AG04450 (cell line): Measurements from ENCODE around the gene SHC3. TPM values are rescaled to one million over a fixed set of nuclear protein-coding genes. Genes with fewer than 3 reads are reported as not detected.
"Not testable (repeated sequence)": the region's sequence is repeated elsewhere in the genome, so short reads cannot be mapped to it uniquely, and the experiment has no call there.

Source experiments
- CTCF ChIA-PET: fragments of 300-600, 350-600 bp; formaldehyde crosslinking; extraction: SDS; loops from one replicate; lab custom pipeline; 2022; ENCODE audit warnings: antibody characterized with exemption, inconsistent platforms; lab: Charles Lee
- POLR2A ChIA-PET: fragments of 350-600 bp; formaldehyde crosslinking; extraction: SDS; loops from one replicate; lab custom pipeline; 2021; ENCODE audit warnings: antibody characterized with exemption, inconsistent platforms; lab: Yijun Ruan, JAX
- DNase-seq: peaks from one replicate; pipeline ENCODE4 v3.0.0-alpha.2; 2011; ENCODE audit warnings: low read depth, low spot score
- H3K27ac ChIP-seq: one replicate; pipeline ENCODE4 v1.5.1; 2012; ENCODE audit warnings: low read depth, low read length, control low read depth
- H3K27me3 ChIP-seq: one replicate; pipeline ENCODE4 v1.6.0; 2012; ENCODE audit warnings: low read length; ENCODE audit not compliant: control insufficient read depth, insufficient read depth
- H3K4me3 ChIP-seq: 2 replicates; pipeline ENCODE4 v1.5.1; 2011; ENCODE audit warnings: mild to moderate bottlenecking, low read depth, low read length, control low read depth
- H3K9me3 ChIP-seq: 2 replicates; pipeline ENCODE4 v1.5.1; 2012; ENCODE audit warnings: low read length; ENCODE audit not compliant: control insufficient read depth, insufficient read depth
- CTCF ChIP-seq: IDR thresholded peaks from 2 replicates; pipeline ENCODE4 v1.5.1; 2011; ENCODE audit warnings: low read depth, low read length, control low read depth, inconsistent platforms
- polyA plus RNA-seq: library from polyadenylated mRNA; depleted of rRNA; stranded (reverse); fragments of >200 nt; gene quantifications from 2 replicates; pipeline ENCODE4 v1.2.3, GENCODE V29; 2011

Gene SHC3
- polyA plus RNA-seq, 1 experiment, result 4.3 TPM

GRCh38 chr9:89213396-89213880 is 34.8 kb upstream of the SHC3 start:
- Histone ChIP-seq H3K4me3 (no peak overlapping the region), H3K27me3 (peaks cover 2% of the 10 kb centered on the region), H3K27ac (no peak overlapping the region), H3K9me3 (peaks cover 3% of the 10 kb centered on the region)
- no peak for DNase-seq
- TF ChIP-seq CTCF, result no peak
- ChIA-PET CTCF (no interaction called here), POLR2A (no interaction called here)

GRCh38 chr9:89212171-89212570 is 33.6 kb upstream of the SHC3 start:
- ChIA-PET CTCF (no interaction called here), POLR2A (no interaction called here)
- TF ChIP-seq CTCF, result no peak
- Histone ChIP-seq H3K9me3 (peaks cover 3% of the 10 kb centered on the region), H3K27me3 (peaks cover 2% of the 10 kb centered on the region), H3K27ac (no peak overlapping the region), H3K4me3 (no peak overlapping the region)
- no peak for DNase-seq

GRCh38 chr9:89209311-89209710 is 30.7 kb upstream of the SHC3 start:
- H3K27me3 ChIP-seq, CTCF ChIA-PET, DNase-seq, POLR2A ChIA-PET, H3K4me3 ChIP-seq, H3K27ac ChIP-seq, H3K9me3 ChIP-seq: not testable (repeated sequence)

GRCh38 chr9:89207026-89207425 is 28.4 kb upstream of the SHC3 start:
- no peak for TF ChIP-seq CTCF
- Histone ChIP-seq H3K27ac (no peak overlapping the region), H3K4me3 (no peak overlapping the region), H3K9me3 (peaks cover 3% of the 10 kb centered on the region; the same call in 1 of the 2 replicates), H3K27me3 (no peaks in the 10 kb centered on the region)
- POLR2A ChIA-PET, result no interaction called here
- CTCF ChIA-PET, result no interaction called here
- no peak for DNase-seq

DNA sequence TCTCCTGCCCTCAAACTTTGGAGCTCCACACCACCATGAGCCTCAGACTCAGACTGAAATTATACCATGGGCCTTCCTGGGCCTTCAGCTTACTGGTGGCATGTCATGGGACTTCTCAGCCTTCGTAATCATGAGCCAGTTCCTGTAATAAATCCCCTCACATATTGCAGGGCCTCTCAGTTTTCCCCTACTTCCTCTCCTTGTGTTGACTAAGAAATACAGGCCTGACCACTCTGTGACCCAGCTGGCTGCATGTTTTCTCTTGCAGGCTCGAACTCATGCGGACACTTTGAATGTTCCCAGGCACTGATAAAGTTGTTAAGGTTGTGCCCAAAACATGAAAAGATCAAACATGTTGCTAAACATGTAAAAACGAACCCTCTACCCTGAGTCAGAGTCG is 26.2 kb upstream of the SHC3 start:
- TF ChIP-seq CTCF, result no peak
- DNase-seq, result no peak
- Histone ChIP-seq H3K9me3 (peaks cover 3% of the 10 kb centered on the region; the same call in 1 of the 2 replicates), H3K27me3 (no peaks in the 10 kb centered on the region), H3K27ac (no peak overlapping the region), H3K4me3 (no peak overlapping the region)
- POLR2A ChIA-PET, result interaction anchor here (0.6 kb wide), 1 partner anchor 656 kb away, joined by 5 read pairs; no protein-coding TSS in a partner anchor
- CTCF ChIA-PET, result no interaction called here
